ENCODE data around the gene RBMS1. TPM values are rescaled to one million over a fixed set of nuclear protein-coding genes. Genes with fewer than 3 reads are reported as not detected.

The RBMS1 gene
- total RNA-seq, 1 experiment from 2014 or later: 77.5 TPM

- Histone ChIP-seq H4K20me1 (ENCODE audit: control insufficient read depth, insufficient read depth, insufficient read length) (no peaks in the 10 kb centered on the region), H3K14ac (ENCODE audit: insufficient read depth, low read length) (no peak overlapping the region), H2AFZ (ENCODE audit: low read length) (no peak overlapping the region), H3K27me3 (ENCODE audit: insufficient read depth, low read length) (no peaks in the 10 kb centered on the region), H3K23me2 (ENCODE audit: insufficient read length, low read depth, low read length, poor library complexity, severe bottlenecking) (no peaks in the 10 kb centered on the region), H3K23ac (ENCODE audit: insufficient read length, low read depth, low read length) (no peak overlapping the region), H3K79me2 (ENCODE audit: insufficient read depth, low read length) (no peaks in the 10 kb centered on the region), H3K4me1 (ENCODE audit: insufficient read depth, low read length) (no peaks in the 10 kb centered on the region), H2BK15ac (ENCODE audit: low read depth, low read length) (no peak overlapping the region), H2AK5ac (ENCODE audit: insufficient read length, low read length) (no peak overlapping the region), H3K4me2 (ENCODE audit: insufficient read depth, insufficient read length, low read length) (no peak overlapping the region), H4K5ac (ENCODE audit: insufficient read length, low read depth, low read length) (no peak overlapping the region), H2BK12ac (ENCODE audit: insufficient read length, low read depth, low read length) (no peak overlapping the region), H4K8ac (replicated peaks; ENCODE audit: insufficient read length, low read depth, low read length) (no peak overlapping the region), H2BK5ac (ENCODE audit: insufficient read length, low read length) (no peak overlapping the region), H3K9me3 (ENCODE audit: control insufficient read depth, low read depth, low read length) (no peaks in the 10 kb centered on the region), H3K56ac (ENCODE audit: insufficient read length, low read depth, low read length) (no peak overlapping the region), H3K27ac (ENCODE audit: insufficient read length, low read depth, low read length) (no peak overlapping the region), H3K79me1 (ENCODE audit: insufficient read depth, low read depth, low read length, poor library complexity, severe bottlenecking) (no peaks in the 10 kb centered on the region), H3K18ac (ENCODE audit: insufficient read length, low read depth, low read length) (no peak overlapping the region), H2BK20ac (ENCODE audit: low read depth, low read length, poor library complexity, severe bottlenecking) (no peak overlapping the region), H3T11ph (ENCODE audit: low read length) (no peak overlapping the region), H3K4ac (ENCODE audit: low read depth, low read length) (no peak overlapping the region), H2BK120ac (ENCODE audit: low read depth, low read length, poor library complexity, severe bottlenecking) (no peak overlapping the region), H4K91ac (ENCODE audit: insufficient read length, low read depth, low read length) (no peak overlapping the region), H3K9ac (ENCODE audit: extremely low read depth, insufficient read length, low read length) (no peak overlapping the region)
- Mint-ChIP-seq H3K36me3 (ENCODE audit: insufficient read depth in 1 of 3, low read depth in 3 of 3) (peaks cover 8 to 54% (median 44%) of the 10 kb centered on the region in 3 experiments; a peak in 6 of 7 replicates), H3K4me3 (no peak overlapping the region), H3K9me3 (no peaks in the 10 kb centered on the region), H3K27me3 (ENCODE audit: low read depth) (no peaks in the 10 kb centered on the region), H3K4me1 (peaks cover 0 to 4% of the 10 kb centered on the region in 2 experiments; a peak in 2 of 4 replicates), H3K27ac (no peak overlapping the region; a peak in 1 of 7 replicates)
- DNase-seq: no peak
- no peak for TF ChIP-seq CTCF (conservative IDR thresholded peaks at IDR 0.05)
- WGBS (ENCODE audit: extremely low coverage, insufficient read length, low lambda C conversion rate): no CpG with 5 or more reads among the region's 1 CpG
Observed at GRCh38 chr2:160281213-160281612, 212.4 kb downstream of the RBMS1 start.

Data from H9 (cell line).